ENCODE data around the gene SKAP1. TPM values are rescaled to one million over a fixed set of nuclear protein-coding genes. Genes with fewer than 3 reads are reported as not detected.

Gene SKAP1
- total and polyA plus RNA-seq, 4 donors: 1.4 to 4.9 (median 2.5) TPM

- no peak for TF ChIP-seq CTCF (IDR thresholded peaks at IDR 0.05; ENCODE audit: control extremely low read depth, extremely low read depth)
- DNase-seq: peak; percentile 89 to 93 (median 91)
- Histone ChIP-seq H3K9ac (ENCODE audit: insufficient read depth in 1 of 2, low read length in 2 of 2) (peak within 1 kb of the TSS; percentile 50 to 90), H3K36me3 (ENCODE audit: control insufficient read depth in 4 of 4, insufficient read depth in 4 of 4, low read length in 4 of 4) (peaks cover 0 to 3% (median under 1%) of the 10 kb centered on the region in 4 donors), H3K27me3 (ENCODE audit: control insufficient read depth in 3 of 3, insufficient read depth in 3 of 3, low read length in 2 of 3) (no peaks in the 10 kb centered on the region), H3K4me3 (peak within 1 kb of the TSS; percentile 81), H3K27ac (ENCODE audit: low read depth in 1 of 2, low read length in 1 of 2) (peak within 1 kb of the TSS; percentile 98), H3K4me1 (ENCODE audit: control insufficient read depth in 5 of 5, insufficient read depth in 5 of 5, low read length in 5 of 5) (peaks cover 0 to 8% (median 4%) of the 10 kb centered on the region in 5 donors), H3K9me3 (ENCODE audit: control insufficient read depth in 4 of 4, insufficient read depth in 3 of 4, low read length in 3 of 4) (no peaks in the 10 kb centered on the region)
- peak; percentile 95 for ATAC-seq (ENCODE audit: insufficient read depth, low FRiP score)
- 0% methylated on average over 63 to 64 of the region's 64 CpGs for WGBS, 2 donors
Observed at GRCh38 chr17:48107137-48108055, 322.6 kb downstream of the SKAP1 start, which contains the start of gene SNX11. TSS of gene SNX11 (plus strand) at chr17:48107766. CDS start at chr17:48112044, 4,278 bp downstream.

- peak overlapping the region; percentile 42 to 90 for H3K9ac ChIP-seq (ENCODE audit: insufficient read depth in 1 of 2, low read length in 2 of 2)
- no peak for DNase-seq
- no peak for TF ChIP-seq CTCF (IDR thresholded peaks at IDR 0.05; ENCODE audit: control extremely low read depth, extremely low read depth)
- peak overlapping the region; percentile 81 for H3K4me3 ChIP-seq
- H3K27me3 ChIP-seq (ENCODE audit: control insufficient read depth in 3 of 3, insufficient read depth in 3 of 3, low read length in 2 of 3): no peaks in the 10 kb centered on the region
- 45 to 56% methylated on average over 13 of the region's 13 CpGs for WGBS, 2 donors
- peaks cover 0 to 8% (median 4%) of the 10 kb centered on the region in 5 donors for H3K4me1 ChIP-seq (ENCODE audit: control insufficient read depth in 5 of 5, insufficient read depth in 5 of 5, low read length in 5 of 5)
- H3K36me3 ChIP-seq (ENCODE audit: control insufficient read depth in 4 of 4, insufficient read depth in 4 of 4, low read length in 4 of 4): no peaks in the 10 kb centered on the region
- peak overlapping the region; percentile 98 for H3K27ac ChIP-seq (ENCODE audit: low read depth in 1 of 2, low read length in 1 of 2)
- no peak for ATAC-seq (ENCODE audit: insufficient read depth, low FRiP score)
- no peaks in the 10 kb centered on the region for H3K9me3 ChIP-seq (ENCODE audit: control insufficient read depth in 4 of 4, insufficient read depth in 3 of 4, low read length in 3 of 4)
Observed at GRCh38 chr17:48106802-48107136, 323.2 kb downstream of the SKAP1 start.

- no peak for ATAC-seq (ENCODE audit: insufficient read depth, low FRiP score)
- no peaks in the 10 kb centered on the region for H3K9me3 ChIP-seq (ENCODE audit: control insufficient read depth in 4 of 4, insufficient read depth in 3 of 4, low read length in 3 of 4)
- DNase-seq: no peak
Observed at GRCh38 chr17:48104440-48104839, 325.6 kb downstream of the SKAP1 start.

More at GRCh38 chr17:48104440-48104839, 325.6 kb downstream of the SKAP1 start:
- Histone ChIP-seq H3K27me3 (ENCODE audit: control insufficient read depth in 3 of 3, insufficient read depth in 3 of 3, low read length in 2 of 3) (no peaks in the 10 kb centered on the region), H3K4me3 (no peak overlapping the region), H3K9ac (ENCODE audit: insufficient read depth in 1 of 2, low read length in 2 of 2) (no peak overlapping the region), H3K36me3 (ENCODE audit: control insufficient read depth in 4 of 4, insufficient read depth in 4 of 4, low read length in 4 of 4) (no peaks in the 10 kb centered on the region), H3K4me1 (ENCODE audit: control insufficient read depth in 5 of 5, insufficient read depth in 5 of 5, low read length in 5 of 5) (peaks cover 4 to 18% (median 5%) of the 10 kb centered on the region in 5 donors), H3K27ac (ENCODE audit: low read depth in 1 of 2, low read length in 1 of 2) (no peak overlapping the region)
- 78% methylated on average over 7 of the region's 7 CpGs for WGBS, 2 donors
- no peak for TF ChIP-seq CTCF (IDR thresholded peaks at IDR 0.05; ENCODE audit: control extremely low read depth, extremely low read depth)
